HG03060 (cell line): ENCODE measurements around the gene DMXL1.
"Not testable (repeated sequence)": the region's sequence is repeated elsewhere in the genome, so short reads cannot be mapped to it uniquely, and the experiment has no call there.

Experiments
- ATAC-seq: cut with Tn5 transposase; IDR thresholded peaks from one replicate; pipeline ENCODE4 v1.9.1; 2021; ENCODE audit warnings: low read depth, moderate number of reproducible peaks; ENCODE audit not compliant: unreplicated experiment

Gene DMXL1

GRCh38 chr5:119122474-119122873, 51.6 kb downstream of the DMXL1 start:
- not testable (repeated sequence) for ATAC-seq

GRCh38 chr5:119123280-119123679, 52.4 kb downstream of the DMXL1 start:
- no peak for ATAC-seq

GRCh38 chr5:119129770-119130169, 58.9 kb downstream of the DMXL1 start:
- ATAC-seq = no peak

GRCh38 chr5:119131530-119132304, 60.8 kb downstream of the DMXL1 start:
- no peak for ATAC-seq

- ATAC-seq = not testable (repeated sequence)
These were observed 64.9 kb downstream of the DMXL1 start for GRCh38 chr5:119135743-119136142.

- no peak for ATAC-seq
These were observed 65.9 kb downstream of the DMXL1 start for GRCh38 chr5:119136666-119137318.

GRCh38 chr5:119153629-119154028, 82.7 kb downstream of the DMXL1 start:
- ATAC-seq = no peak

GRCh38 chr5:119158144-119158543, 87.3 kb downstream of the DMXL1 start:
- no peak for ATAC-seq

GRCh38 chr5:119161430-119161829, 90.5 kb downstream of the DMXL1 start:
- ATAC-seq = no peak

GRCh38 chr5:119166026-119166425, 95.1 kb downstream of the DMXL1 start:
- ATAC-seq = no peak

- ATAC-seq = no peak
These were observed 97.5 kb downstream of the DMXL1 start for GRCh38 chr5:119168401-119168800.

GRCh38 chr5:119171686-119172085, 100.8 kb downstream of the DMXL1 start:
- ATAC-seq = no peak

- ATAC-seq = no peak
These were observed 103.8 kb downstream of the DMXL1 start for GRCh38 chr5:119174578-119175163.

- ATAC-seq = no peak
These were observed 105.9 kb downstream of the DMXL1 start for GRCh38 chr5:119176785-119177184.

GRCh38 chr5:119177226-119177625, 106.3 kb downstream of the DMXL1 start:
- ATAC-seq = no peak

GRCh38 chr5:119178435-119178834, 107.5 kb downstream of the DMXL1 start:
- no peak for ATAC-seq

- no peak for ATAC-seq
These were observed 109.2 kb downstream of the DMXL1 start for GRCh38 chr5:119179857-119180641.

GRCh38 chr5:119185512-119185911, 114.6 kb downstream of the DMXL1 start:
- not testable (repeated sequence) for ATAC-seq

- no peak for ATAC-seq
These were observed 117.1 kb downstream of the DMXL1 start for GRCh38 chr5:119187776-119188529.

GRCh38 chr5:119190470-119191095, 119.7 kb downstream of the DMXL1 start:
- ATAC-seq = no peak
